ENCODE measurements around the gene CHRNA3.

DNA sequence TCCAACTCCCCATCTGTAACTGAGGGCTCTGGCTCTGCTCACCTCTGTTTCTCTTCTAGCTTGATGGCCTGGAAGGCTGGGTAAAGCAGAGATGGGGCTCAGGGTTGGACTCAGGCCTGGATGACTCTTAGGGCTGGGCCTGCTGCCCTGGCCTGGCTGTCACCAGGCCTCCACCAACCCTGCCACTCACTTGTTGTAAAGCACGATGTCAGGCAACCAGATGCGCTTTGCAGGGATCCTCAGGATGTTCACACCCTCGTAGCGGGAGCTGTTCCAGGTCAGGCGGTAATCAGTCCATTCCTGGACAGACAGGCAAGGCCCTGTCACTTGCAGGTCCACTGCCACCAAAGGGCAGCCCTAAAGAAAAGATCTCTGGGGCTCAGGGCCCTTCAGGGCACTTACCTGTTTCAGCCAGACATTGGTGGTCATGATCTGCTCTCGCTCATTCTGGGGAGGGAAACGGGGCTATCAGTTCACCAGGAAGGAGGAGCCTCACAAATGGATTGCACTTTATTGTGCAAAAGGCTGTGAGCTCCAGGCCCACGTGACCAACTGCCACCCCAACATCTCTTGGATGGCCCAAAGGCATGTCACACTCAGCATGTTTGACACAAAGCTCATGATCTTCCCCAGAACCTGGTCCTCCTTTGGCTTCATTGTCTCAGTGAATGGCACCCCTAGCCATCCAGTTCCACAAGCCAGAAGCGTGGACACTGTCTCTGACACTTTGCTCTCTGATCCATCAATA is 10.3 kb upstream of the CHRNA3 start:
- no peak for TF ChIP-seq CTCF (IDR thresholded peaks at IDR 0.05 in 2 of 3, conservative IDR thresholded peaks at IDR 0.05 in 1 of 3; ENCODE audit: borderline replicate concordance in 1 of 3, insufficient read depth in 1 of 3, low read depth in 2 of 3, low read length in 2 of 3)
- TF ChIP-seq REST (IDR thresholded peaks at IDR 0.05; ENCODE audit: low read depth): no peak
- no peak for TF ChIP-seq POLR2A (IDR thresholded peaks at IDR 0.05; ENCODE audit: borderline replicate concordance, extremely low read depth, insufficient read depth, insufficient read length)
- no peak for TF ChIP-seq ZNF274 (IDR thresholded peaks at IDR 0.05; ENCODE audit: low read depth, low read length)
- no peak for TF ChIP-seq SIN3A (IDR thresholded peaks at IDR 0.05; ENCODE audit: low read depth)
- TF ChIP-seq SRF (IDR thresholded peaks at IDR 0.05; ENCODE audit: low read depth): no peak
- no peak for TF ChIP-seq SP1 (IDR thresholded peaks at IDR 0.05; ENCODE audit: low read depth)
- no peak for TF ChIP-seq YY1 (IDR thresholded peaks at IDR 0.05; ENCODE audit: extremely low read depth, insufficient replicate concordance, low read depth, low read length)
- TF ChIP-seq POLR2AphosphoS5 (IDR thresholded peaks at IDR 0.05; ENCODE audit: low read depth, low read length): no peak
- no peak for TF ChIP-seq EZH2 (IDR thresholded peaks at IDR 0.05)
- no peak for TF ChIP-seq TCF7L2 (IDR thresholded peaks at IDR 0.05; ENCODE audit: borderline replicate concordance, extremely low read depth, insufficient read depth, insufficient read length)

All from HCT116 (cell line).